GM12801 (cell line): ENCODE data around the gene NT5M.

Experiments
- CTCF ChIP-seq: IDR thresholded peaks from one replicate; pipeline ENCODE4 v1.5.1; 2011; ENCODE audit warnings: control low read depth; ENCODE audit not compliant: insufficient read length; ENCODE audit errors: extremely low read depth

NT5M gene

DNA sequence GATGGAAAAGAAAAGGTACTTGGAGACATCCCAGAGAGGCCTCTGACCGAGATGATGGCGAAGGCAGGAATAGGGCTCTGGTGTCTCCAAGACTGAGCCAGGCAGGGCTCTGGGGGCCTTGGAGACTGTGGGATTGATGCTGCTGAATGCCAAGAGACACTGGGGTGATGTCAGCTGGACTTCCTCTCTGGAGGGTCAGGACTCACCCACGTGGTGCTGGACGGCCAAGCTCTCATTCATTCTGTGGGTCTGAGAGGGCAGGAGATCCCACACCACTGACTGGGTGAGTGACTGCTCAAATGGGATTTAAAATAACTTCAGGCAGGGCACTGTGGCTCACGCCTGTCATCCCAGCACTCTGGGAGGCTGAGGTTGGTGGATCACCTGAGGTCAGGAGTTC, 64.8 kb downstream of the NT5M start:
- no peak for TF ChIP-seq CTCF

- TF ChIP-seq CTCF = no peak
Observed at GRCh38 chr17:17370711-17371110, 67.5 kb downstream of the NT5M start.

DNA sequence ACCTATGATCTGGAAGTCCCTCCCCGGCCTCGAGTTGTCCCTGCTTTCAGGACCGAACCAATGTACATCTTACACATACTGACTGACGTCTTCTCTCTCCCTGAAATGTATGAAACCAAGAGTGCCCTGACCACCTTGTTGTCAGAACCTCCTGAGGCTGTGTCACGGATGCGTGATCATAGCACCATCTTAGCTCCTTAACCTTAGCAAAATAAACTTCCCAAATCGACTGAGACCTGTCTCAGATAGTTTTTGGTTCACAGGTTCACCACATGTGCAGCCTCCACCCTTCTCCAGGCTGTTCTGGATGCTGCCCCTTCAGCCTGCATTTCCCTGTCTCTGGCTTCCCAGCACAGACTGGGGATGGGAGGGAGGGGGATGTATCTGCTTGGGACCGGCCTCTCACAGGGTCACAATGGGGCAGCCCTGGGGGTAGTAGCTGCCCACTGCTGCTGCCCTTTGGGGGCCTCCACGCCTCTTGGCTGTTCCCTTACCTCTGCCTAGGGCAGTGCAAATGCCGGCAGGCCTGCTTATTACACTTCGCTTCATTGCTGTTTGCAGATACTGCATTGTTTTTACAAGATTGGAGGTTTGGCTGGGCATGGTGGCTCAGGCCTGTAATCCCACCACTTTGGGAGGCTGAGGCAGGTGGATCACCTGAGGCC, 69.8 kb downstream of the NT5M start:
- no peak for TF ChIP-seq CTCF

DNA sequence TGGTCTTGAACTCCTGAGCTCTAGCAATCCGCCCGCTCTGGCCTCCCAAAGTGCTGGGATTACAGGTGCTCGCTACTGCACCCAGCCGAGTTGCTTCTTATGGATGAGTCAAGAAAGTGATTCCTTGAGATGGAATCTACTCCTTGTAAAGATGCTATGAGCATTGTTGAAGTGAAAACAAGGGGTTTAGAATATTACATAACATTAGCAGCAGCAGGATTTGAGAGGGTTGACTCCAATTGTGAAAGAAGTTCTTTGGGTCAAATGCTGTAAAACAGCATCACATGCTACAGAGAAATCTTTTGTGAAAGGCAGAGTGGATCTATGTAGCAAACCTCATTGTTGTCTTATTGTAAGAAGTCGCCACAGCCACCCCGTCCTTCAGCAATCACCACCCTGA, 72.7 kb downstream of the NT5M start:
- no peak for TF ChIP-seq CTCF

DNA sequence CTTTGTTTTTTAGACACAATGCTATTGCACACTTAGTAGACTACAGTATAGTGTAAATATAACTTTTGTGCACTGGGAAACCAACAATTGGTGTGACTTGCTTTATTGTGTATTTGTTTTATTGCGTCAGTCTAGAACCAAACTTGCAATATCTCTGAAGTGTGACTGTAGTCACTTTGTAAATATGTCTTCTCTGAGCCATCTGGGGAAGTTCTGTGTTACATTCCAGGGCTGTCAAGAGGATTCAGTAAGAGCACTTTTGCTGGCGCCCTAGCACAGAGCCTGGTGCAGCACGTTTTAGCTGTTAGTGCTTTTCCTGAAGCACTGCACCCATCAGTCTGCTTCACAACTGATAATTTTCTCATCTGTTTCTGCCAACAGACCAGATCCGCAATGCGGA, 73.2 kb downstream of the NT5M start:
- TF ChIP-seq CTCF = no peak

DNA sequence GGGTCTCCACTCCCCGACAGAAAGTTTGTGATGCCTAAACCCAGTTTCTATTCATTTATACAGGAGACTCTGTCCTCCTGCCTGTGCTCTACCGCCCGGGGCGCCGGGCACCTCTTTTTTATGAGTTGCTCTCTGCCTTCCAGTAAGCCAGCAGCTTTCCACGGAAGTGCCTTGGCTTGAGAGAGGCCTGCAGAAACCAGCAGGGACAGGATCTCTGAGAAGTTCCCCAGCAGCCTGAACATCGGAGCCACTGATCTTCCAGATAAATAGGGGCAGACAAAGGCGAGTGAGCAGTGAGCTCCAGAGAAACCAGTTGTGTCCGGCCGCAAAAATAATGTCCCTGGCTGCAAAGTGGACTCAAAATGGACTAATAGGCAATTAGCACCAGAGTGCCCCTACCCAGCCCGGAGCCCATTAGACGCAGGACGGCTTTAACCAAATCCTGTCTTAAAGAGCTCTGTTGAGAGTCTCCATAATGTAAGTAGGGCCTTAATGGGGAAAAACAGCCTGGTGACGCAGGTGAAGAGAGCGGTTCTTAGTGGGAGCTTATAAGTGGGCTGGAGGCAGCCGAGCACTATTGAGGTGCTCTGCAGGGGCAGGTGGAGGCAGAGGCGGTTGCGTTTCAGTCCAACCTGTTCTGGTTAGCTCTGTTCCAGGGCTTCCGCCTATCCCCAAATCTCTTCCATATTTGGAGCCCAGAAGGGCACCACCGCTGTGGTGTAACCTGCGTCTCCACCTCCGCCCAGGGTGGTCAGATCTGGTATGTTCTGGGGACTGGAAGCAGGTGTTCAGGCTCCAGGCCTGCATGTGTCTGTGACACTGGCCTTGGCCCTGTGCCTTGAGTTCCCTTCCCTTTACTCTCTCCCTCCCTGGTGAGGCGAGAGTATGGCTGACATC, 74.1 kb downstream of the NT5M start:
- no peak for TF ChIP-seq CTCF

GRCh38 chr17:17379197-17379991, 76.2 kb downstream of the NT5M start:
- no peak for TF ChIP-seq CTCF
